ENCODE results near the gene EPHA10.

DNA sequence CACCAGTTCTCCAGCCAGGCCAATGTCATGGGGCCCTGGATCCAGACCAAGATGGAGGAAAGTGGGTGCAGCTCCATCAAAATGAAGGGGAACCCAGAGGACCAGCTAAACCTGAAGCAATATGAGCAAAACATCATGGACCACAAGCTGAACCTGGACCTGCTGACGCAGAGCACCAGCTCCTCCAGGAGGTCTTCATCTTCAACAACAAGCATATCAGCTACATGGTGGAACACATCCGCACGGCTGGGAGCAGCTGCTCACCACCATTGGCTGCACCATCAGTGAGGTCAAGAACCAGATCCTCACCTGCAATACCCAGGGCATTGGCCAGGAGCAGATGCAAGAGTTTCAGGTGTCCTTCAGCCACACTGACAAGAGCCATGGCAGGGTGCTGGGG, 13.7 kb upstream of the EPHA10 start:
- TF ChIP-seq, protein P1, sequence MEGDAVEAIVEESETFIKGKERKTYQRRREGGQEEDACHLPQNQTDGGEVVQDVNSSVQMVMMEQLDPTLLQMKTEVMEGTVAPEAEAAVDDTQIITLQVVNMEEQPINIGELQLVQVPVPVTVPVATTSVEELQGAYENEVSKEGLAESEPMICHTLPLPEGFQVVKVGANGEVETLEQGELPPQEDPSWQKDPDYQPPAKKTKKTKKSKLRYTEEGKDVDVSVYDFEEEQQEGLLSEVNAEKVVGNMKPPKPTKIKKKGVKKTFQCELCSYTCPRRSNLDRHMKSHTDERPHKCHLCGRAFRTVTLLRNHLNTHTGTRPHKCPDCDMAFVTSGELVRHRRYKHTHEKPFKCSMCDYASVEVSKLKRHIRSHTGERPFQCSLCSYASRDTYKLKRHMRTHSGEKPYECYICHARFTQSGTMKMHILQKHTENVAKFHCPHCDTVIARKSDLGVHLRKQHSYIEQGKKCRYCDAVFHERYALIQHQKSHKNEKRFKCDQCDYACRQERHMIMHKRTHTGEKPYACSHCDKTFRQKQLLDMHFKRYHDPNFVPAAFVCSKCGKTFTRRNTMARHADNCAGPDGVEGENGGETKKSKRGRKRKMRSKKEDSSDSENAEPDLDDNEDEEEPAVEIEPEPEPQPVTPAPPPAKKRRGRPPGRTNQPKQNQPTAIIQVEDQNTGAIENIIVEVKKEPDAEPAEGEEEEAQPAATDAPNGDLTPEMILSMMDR (IDR thresholded peaks at IDR 0.05): no peak
- no peak for TF ChIP-seq POLR2A (IDR thresholded peaks at IDR 0.05)
